HEK293 (cell line): ENCODE results near the gene SDHD.

Experiments used
- CTCF ChIA-PET: fragments of 350-600 bp; formaldehyde crosslinking; extraction: SDS; loops from one replicate; lab custom pipeline; 2021; ENCODE audit warnings: antibody characterized with exemption; lab: Yijun Ruan, JAX
- POLR2A ChIA-PET: fragments of 300-600 bp; formaldehyde crosslinking; extraction: SDS; loops from one replicate; lab custom pipeline; 2020; ENCODE audit warnings: antibody characterized with exemption, inconsistent platforms; lab: Yijun Ruan, JAX
- H3K27ac ChIP-seq: fragments of 200-500 bp; sonication (Bioruptor generic); 2 replicates; pipeline ENCODE4 v1.5.1; 2014; ENCODE audit warnings: low read depth, low read length, control low read depth, inconsistent platforms; ENCODE audit errors: extremely low read depth
- H3K36me3 ChIP-seq, 2 experiments: fragments of 200-500 bp in 1 of 2; sonication (Bioruptor generic) in 1 of 2; 1 replicate in 1 of 2; 2 replicates in 1 of 2; pipeline ENCODE4 v1.5.1; 2014 to 2017; ENCODE audit warnings: inconsistent platforms in 2 of 2, low read length in 2 of 2; ENCODE audit not compliant: control insufficient read depth in 2 of 2, insufficient read depth in 1 of 2
- H3K4me1 ChIP-seq: fragments of 200-500 bp; sonication (Bioruptor generic); 2 replicates; pipeline ENCODE4 v1.5.1; 2014; ENCODE audit warnings: mild to moderate bottlenecking, low read length, inconsistent platforms; ENCODE audit not compliant: control insufficient read depth, insufficient read depth
- H3K4me3 ChIP-seq: 2 replicates; pipeline ENCODE4 v1.5.1; 2011; ENCODE audit warnings: low read depth, mild to moderate bottlenecking, control low read depth, low read length, moderate library complexity
- H3K9me3 ChIP-seq: fragments of 200-500 bp; sonication (Bioruptor generic); 2 replicates; pipeline ENCODE4 v1.5.1; 2014; ENCODE audit warnings: low read depth, low read length, inconsistent platforms; ENCODE audit not compliant: control insufficient read depth, insufficient read depth
- HOXC10 ChIP-seq: sonication (generic); formaldehyde crosslinking; IDR thresholded peaks from 2 replicates; pipeline ENCODE4 v1.8.1; 2023; ENCODE audit warnings: mild to moderate bottlenecking, missing genetic modification reagents
- MEIS1 ChIP-seq: sonication (generic); formaldehyde crosslinking; IDR thresholded peaks from 2 replicates; pipeline ENCODE4 v1.8.1; 2022; ENCODE audit warnings: missing genetic modification reagents, mild to moderate bottlenecking, borderline replicate concordance
- REPIN1 ChIP-seq: fragments of 450-650 bp; formaldehyde crosslinking; IDR thresholded peaks from 2 replicates; pipeline ENCODE4 v1.5.1; 2017; ENCODE audit warnings: missing biosample characterization, missing genetic modification characterization, low read depth
- YY2 ChIP-seq: fragments of 450-650 bp; formaldehyde crosslinking; IDR thresholded peaks from 2 replicates; pipeline ENCODE4 v1.5.1; 2016; ENCODE audit warnings: missing biosample characterization, missing genetic modification characterization
- ZBTB1 ChIP-seq: fragments of 450-650 bp; formaldehyde crosslinking; IDR thresholded peaks from 2 replicates; pipeline ENCODE4 v1.5.1; 2016; ENCODE audit warnings: missing biosample characterization, missing genetic modification characterization
- ZBTB7A ChIP-seq: fragments of 450-650 bp; formaldehyde crosslinking; IDR thresholded peaks from 2 replicates; pipeline ENCODE4 v1.5.1; 2016; ENCODE audit warnings: low read depth, missing biosample characterization, missing genetic modification characterization
- ZIC2 ChIP-seq: fragments of 450-650 bp; formaldehyde crosslinking; IDR thresholded peaks from 2 replicates; pipeline ENCODE4 v1.5.1; 2016; ENCODE audit warnings: missing biosample characterization, missing genetic modification characterization
- ZNF138 ChIP-seq: fragments of 450-650 bp; formaldehyde crosslinking; IDR thresholded peaks from 2 replicates; pipeline ENCODE4 v1.5.1; 2016; ENCODE audit warnings: missing biosample characterization, missing genetic modification characterization, borderline replicate concordance
- ZNF148 ChIP-seq: fragments of 450-650 bp; formaldehyde crosslinking; IDR thresholded peaks from 2 replicates; pipeline ENCODE4 v1.5.0; 2017; ENCODE audit warnings: missing biosample characterization, missing genetic modification characterization, borderline replicate concordance
- ZNF16 ChIP-seq: fragments of 450-650 bp; formaldehyde crosslinking; IDR thresholded peaks from 2 replicates; pipeline ENCODE4 v1.5.1; 2016; ENCODE audit warnings: low read depth, missing biosample characterization, missing genetic modification characterization
- ZNF175 ChIP-seq: fragments of 450-650 bp; formaldehyde crosslinking; IDR thresholded peaks from 2 replicates; pipeline ENCODE4 v1.5.1; 2016; ENCODE audit warnings: missing biosample characterization, missing genetic modification characterization
- ZNF202 ChIP-seq: fragments of 450-650 bp; formaldehyde crosslinking; IDR thresholded peaks from 2 replicates; pipeline ENCODE4 v1.5.1; 2016; ENCODE audit warnings: missing biosample characterization, missing genetic modification characterization, borderline replicate concordance
- ZNF211 ChIP-seq: fragments of 450-650 bp; formaldehyde crosslinking; IDR thresholded peaks from 2 replicates; pipeline ENCODE4 v1.5.1; 2016; ENCODE audit warnings: low read depth, missing biosample characterization, missing genetic modification characterization
- ZNF335 ChIP-seq: fragments of 450-650 bp; formaldehyde crosslinking; conservative IDR thresholded peaks from 2 replicates; pipeline ENCODE4 v1.5.1; 2016; ENCODE audit warnings: missing biosample characterization, missing genetic modification characterization
- ZNF391 ChIP-seq: fragments of 450-650 bp; formaldehyde crosslinking; IDR thresholded peaks from 2 replicates; pipeline ENCODE4 v1.5.1; 2016; ENCODE audit warnings: low read depth, missing biosample characterization, missing genetic modification characterization, borderline replicate concordance
- ZNF544 ChIP-seq: fragments of 450-650 bp; formaldehyde crosslinking; IDR thresholded peaks from 2 replicates; pipeline ENCODE4 v1.5.0; 2017; ENCODE audit warnings: missing biosample characterization, missing genetic modification characterization
- ZNF555 ChIP-seq: fragments of 450-650 bp; formaldehyde crosslinking; conservative IDR thresholded peaks from 2 replicates; pipeline ENCODE4 v1.5.1; 2017; ENCODE audit warnings: missing biosample characterization, mild to moderate bottlenecking, missing genetic modification characterization, inconsistent platforms
- ZNF561 ChIP-seq: fragments of 450-650 bp; IDR thresholded peaks from 2 replicates; pipeline ENCODE4 v1.5.1; 2018; ENCODE audit warnings: missing biosample characterization, missing genetic modification characterization, borderline replicate concordance
- ZNF571 ChIP-seq: fragments of 450-650 bp; formaldehyde crosslinking; IDR thresholded peaks from 2 replicates; pipeline ENCODE4 v1.5.0; 2017; ENCODE audit warnings: missing biosample characterization, missing genetic modification characterization
- ZNF654 ChIP-seq: fragments of 450-650 bp; formaldehyde crosslinking; IDR thresholded peaks from 2 replicates; pipeline ENCODE4 v1.5.1; 2016; ENCODE audit warnings: low read depth, missing biosample characterization, missing genetic modification characterization
- ZNF704 ChIP-seq: fragments of 450-650 bp; formaldehyde crosslinking; IDR thresholded peaks from 2 replicates; pipeline ENCODE4 v1.5.1; 2016; ENCODE audit warnings: missing biosample characterization, missing genetic modification characterization
- ZNF707 ChIP-seq: fragments of 450-650 bp; formaldehyde crosslinking; IDR thresholded peaks from 2 replicates; pipeline ENCODE4 v1.5.1; 2016; ENCODE audit warnings: missing biosample characterization, missing genetic modification characterization
- ZNF791 ChIP-seq: fragments of 450-650 bp; formaldehyde crosslinking; IDR thresholded peaks from 2 replicates; pipeline ENCODE4 v1.5.1; 2016; ENCODE audit warnings: missing biosample characterization, missing genetic modification characterization
- ZNF837 ChIP-seq: fragments of 450-650 bp; formaldehyde crosslinking; IDR thresholded peaks from 2 replicates; pipeline ENCODE4 v1.5.1; 2016; ENCODE audit warnings: missing biosample characterization, missing genetic modification characterization
- ZSCAN23 ChIP-seq: fragments of 450-650 bp; formaldehyde crosslinking; IDR thresholded peaks from 2 replicates; pipeline ENCODE4 v1.5.1; 2016; ENCODE audit warnings: missing biosample characterization, missing genetic modification characterization
- TF ChIP-seq, protein P1 (sequence below): fragments of 450-650 bp; formaldehyde crosslinking; conservative IDR thresholded peaks from 2 replicates; pipeline ENCODE4 v1.5.1; 2016; ENCODE audit warnings: low read depth, missing biosample characterization, missing genetic modification characterization

SDHD gene

DNA sequence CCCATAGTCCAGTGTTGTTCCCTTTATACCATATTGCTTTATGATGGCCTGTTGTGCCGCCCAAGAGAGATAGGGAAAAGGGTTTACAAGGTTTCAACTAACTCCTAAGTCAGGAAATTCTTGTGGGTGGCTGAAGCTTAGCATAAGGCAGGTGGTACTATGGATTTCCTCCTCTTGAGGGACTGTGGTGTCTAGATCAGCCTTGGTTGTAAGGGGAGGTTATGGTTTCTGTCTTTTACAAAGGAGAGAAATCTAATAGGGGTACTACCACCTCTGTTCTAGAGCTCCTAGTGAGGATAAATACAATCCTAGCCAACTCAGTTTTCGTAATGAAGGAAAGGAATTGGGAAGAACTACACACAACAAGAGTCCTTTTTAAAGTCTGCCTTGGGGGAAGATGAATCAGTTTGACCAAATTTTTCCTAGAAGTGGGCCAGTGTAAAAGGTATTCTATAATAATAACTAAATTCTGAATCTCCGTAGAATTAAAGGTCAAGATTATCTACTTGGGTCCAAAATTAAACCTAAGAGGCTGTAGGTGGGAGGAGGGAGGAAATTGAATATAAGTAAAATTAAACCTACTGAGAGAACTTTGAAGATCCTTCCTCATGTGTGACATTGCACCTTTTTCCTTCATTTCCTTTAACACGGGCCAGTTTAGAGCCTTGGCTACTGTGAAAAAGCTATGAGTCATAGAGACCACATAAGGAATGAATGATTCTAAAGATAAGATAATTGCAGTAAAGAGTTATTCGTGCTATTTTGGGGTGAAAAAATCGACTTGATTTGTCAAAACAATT lies 44.3 kb upstream of the SDHD start:
- CTCF ChIA-PET, result interaction anchor here (1.3 to 1.6 kb wide), 2 partner anchors 61 to 108 kb away, joined by 3 to 7 read pairs; no protein-coding TSS in a partner anchor
- peaks cover 10 to 79% of the 10 kb centered on the region in 2 experiments for H3K36me3 ChIP-seq

GRCh38 chr11:112042961-112043304 lies 43.7 kb upstream of the SDHD start:
- Histone ChIP-seq H3K4me3 (no peak overlapping the region), H3K36me3 (peaks cover 6 to 73% of the 10 kb centered on the region in 2 experiments), H3K4me1 (no peaks in the 10 kb centered on the region), H3K27ac (no peak overlapping the region), H3K9me3 (no peaks in the 10 kb centered on the region)
- ChIA-PET POLR2A (interaction anchor here (1.1 kb wide), 1 partner anchor 10 kb away, joined by 3 read pairs; no protein-coding TSS in a partner anchor), CTCF (interaction anchor here (1.3 to 1.6 kb wide), 2 partner anchors 61 to 109 kb away, joined by 3 to 7 read pairs; no protein-coding TSS in a partner anchor)
- TF ChIP-seq ZNF202 (tag by site-specific recombination) (no peak), HOXC10 (CRISPR knock-in tag) (no peak), ZNF148 (tag by site-specific recombination) (no peak), ZNF837 (tag by site-specific recombination) (no peak)

More for the DNA sequence above, 44.3 kb upstream of the SDHD start:
- H3K27ac ChIP-seq, result no peak overlapping the region
- TF ChIP-seq ZNF544 (no peak), ZNF707 (tag by site-specific recombination) (no peak), ZBTB1 (tag by site-specific recombination) (no peak), ZIC2 (tag by site-specific recombination) (no peak), ZNF335 (tag by site-specific recombination) (no peak), ZBTB7A (no peak), ZNF16 (no peak), ZNF704 (tag by site-specific recombination) (no peak), ZNF561 (tag by site-specific recombination) (no peak), ZNF654 (tag by site-specific recombination) (no peak), ZNF138 (tag by site-specific recombination) (no peak)
- TF ChIP-seq, all 188 proteins: peak for 0
- POLR2A ChIA-PET, result interaction anchor here (1.1 kb wide), 1 partner anchor 10 kb away, joined by 3 read pairs; no protein-coding TSS in a partner anchor
- Histone ChIP-seq H3K4me1 (no peaks in the 10 kb centered on the region), H3K9me3 (no peaks in the 10 kb centered on the region), H3K4me3 (no peak overlapping the region)

GRCh38 chr11:112044961-112045360 lies 41.7 kb upstream of the SDHD start:
- Histone ChIP-seq H3K4me1 (no peaks in the 10 kb centered on the region), H3K36me3 (peaks cover 9 to 79% of the 10 kb centered on the region in 2 experiments), H3K4me3 (no peak overlapping the region), H3K9me3 (no peaks in the 10 kb centered on the region), H3K27ac (no peak overlapping the region)
- POLR2A ChIA-PET, result no interaction called here
- CTCF ChIA-PET, result interaction anchor here (0.6 kb wide), 1 partner anchor 194 kb away, joined by 3 read pairs; no protein-coding TSS in a partner anchor
- TF ChIP-seq, protein P1, sequence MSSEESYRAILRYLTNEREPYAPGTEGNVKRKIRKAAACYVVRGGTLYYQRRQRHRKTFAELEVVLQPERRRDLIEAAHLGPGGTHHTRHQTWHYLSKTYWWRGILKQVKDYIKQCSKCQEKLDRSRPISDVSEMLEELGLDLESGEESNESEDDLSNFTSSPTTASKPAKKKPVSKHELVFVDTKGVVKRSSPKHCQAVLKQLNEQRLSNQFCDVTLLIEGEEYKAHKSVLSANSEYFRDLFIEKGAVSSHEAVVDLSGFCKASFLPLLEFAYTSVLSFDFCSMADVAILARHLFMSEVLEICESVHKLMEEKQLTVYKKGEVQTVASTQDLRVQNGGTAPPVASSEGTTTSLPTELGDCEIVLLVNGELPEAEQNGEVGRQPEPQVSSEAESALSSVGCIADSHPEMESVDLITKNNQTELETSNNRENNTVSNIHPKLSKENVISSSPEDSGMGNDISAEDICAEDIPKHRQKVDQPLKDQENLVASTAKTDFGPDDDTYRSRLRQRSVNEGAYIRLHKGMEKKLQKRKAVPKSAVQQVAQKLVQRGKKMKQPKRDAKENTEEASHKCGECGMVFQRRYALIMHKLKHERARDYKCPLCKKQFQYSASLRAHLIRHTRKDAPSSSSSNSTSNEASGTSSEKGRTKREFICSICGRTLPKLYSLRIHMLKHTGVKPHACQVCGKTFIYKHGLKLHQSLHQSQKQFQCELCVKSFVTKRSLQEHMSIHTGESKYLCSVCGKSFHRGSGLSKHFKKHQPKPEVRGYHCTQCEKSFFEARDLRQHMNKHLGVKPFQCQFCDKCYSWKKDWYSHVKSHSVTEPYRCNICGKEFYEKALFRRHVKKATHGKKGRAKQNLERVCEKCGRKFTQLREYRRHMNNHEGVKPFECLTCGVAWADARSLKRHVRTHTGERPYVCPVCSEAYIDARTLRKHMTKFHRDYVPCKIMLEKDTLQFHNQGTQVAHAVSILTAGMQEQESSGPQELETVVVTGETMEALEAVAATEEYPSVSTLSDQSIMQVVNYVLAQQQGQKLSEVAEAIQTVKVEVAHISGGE (tag by site-specific recombination), result no peak
- TF ChIP-seq MEIS1 (CRISPR knock-in tag), result no peak
- no peak for TF ChIP-seq ZNF391 (tag by site-specific recombination)
- no peak for TF ChIP-seq ZNF175 (tag by site-specific recombination)
- TF ChIP-seq REPIN1 (tag by site-specific recombination), result no peak
- no peak for TF ChIP-seq ZNF211
- TF ChIP-seq ZNF571 (tag by site-specific recombination), result no peak
- no peak for TF ChIP-seq YY2 (tag by site-specific recombination)
- TF ChIP-seq ZSCAN23, result no peak
- no peak for TF ChIP-seq ZNF791 (tag by site-specific recombination)
- TF ChIP-seq ZNF555 (tag by site-specific recombination), result no peak
